Testis (tissue), 3 donors: Measurements from ENCODE around the gene HSDL1. TPM values are rescaled to one million over a fixed set of nuclear protein-coding genes. Genes with fewer than 3 reads are reported as not detected.

Experiments
- DNase-seq: peaks from one replicate; pipeline ENCODE4 v3.0.0-alpha.2; 2019
- H3K27ac ChIP-seq, 2 donors: fragments of 200-600 bp; sonication (generic); one replicate each; pipeline ENCODE4 v1.5.1; 2019
- H3K27me3 ChIP-seq: fragments of 200-600 bp; sonication (generic); one replicate; pipeline ENCODE4 v1.5.1; 2019
- H3K36me3 ChIP-seq: fragments of 200-600 bp; sonication (generic); one replicate; pipeline ENCODE4 v1.5.1; 2017; ENCODE audit warnings: low read depth; ENCODE audit errors: missing control alignments
- H3K4me1 ChIP-seq: fragments of 200-600 bp; sonication (generic); one replicate; pipeline ENCODE4 v1.5.1; 2019
- H3K4me3 ChIP-seq, 2 donors: fragments of 200-600 bp; sonication (generic); one replicate each; pipeline ENCODE4 v1.5.1; 2017 to 2019
- H3K9me3 ChIP-seq: fragments of 200-600 bp; sonication (generic); one replicate; pipeline ENCODE4 v1.5.1; 2017
- POLR2A ChIP-seq: fragments of 450-650 bp; IDR thresholded peaks from one replicate; pipeline ENCODE4 v1.6.1; 2017; ENCODE audit warnings: antibody characterized with exemption, mild to moderate bottlenecking, moderate library complexity
- WGBS, 2 donors: methylation state at CpG; one replicate each; pipeline ENCODE4 v1.1.5; 2018; 5-methylcytosine and 5-hydroxymethylcytosine counted together
- intact Hi-C: fragments of 100-400 bp; cut with DNase I; formaldehyde crosslinking; loops from one replicate; pipeline ENCODE4 v1.15.1; 2023; ENCODE audit warnings: low total_unique reads
- polyA plus RNA-seq: library from polyadenylated mRNA; stranded (reverse); fragments of 350-450 nt; fragmentation: Illumina TruSeq; extraction: RNeasy Lipid Tissue Mini Kit (QIAGEN cat#74804); gene quantifications from one replicate; pipeline ENCODE4 v1.2.3, GENCODE V29; 2014; ENCODE audit warnings: low read depth, low replicate concordance; ENCODE audit not compliant: insufficient read depth
- total RNA-seq, 2 donors: library from RNA; depleted of rRNA; stranded (reverse); fragments of >200 nt; gene quantifications; one replicate each; pipeline ENCODE4 v1.2.3, GENCODE V29; 2016
- TF ChIP-seq, protein P1 (sequence below), 3 experiments: fragments of 450-650 bp in 2 of 3; fragments of 200-600 bp in 1 of 3; sonication (generic) in 1 of 3; IDR thresholded peaks; one replicate each; pipeline ENCODE4 v1.5.1; 2016 to 2019; ENCODE audit warnings: antibody characterized with exemption in 3 of 3, mild to moderate bottlenecking in 2 of 3, moderate library complexity in 1 of 3

Gene HSDL1
- total and polyA plus RNA-seq, 3 donors from 2014 or later, result 29.0 to 37.9 (median 31.3) TPM

DNA sequence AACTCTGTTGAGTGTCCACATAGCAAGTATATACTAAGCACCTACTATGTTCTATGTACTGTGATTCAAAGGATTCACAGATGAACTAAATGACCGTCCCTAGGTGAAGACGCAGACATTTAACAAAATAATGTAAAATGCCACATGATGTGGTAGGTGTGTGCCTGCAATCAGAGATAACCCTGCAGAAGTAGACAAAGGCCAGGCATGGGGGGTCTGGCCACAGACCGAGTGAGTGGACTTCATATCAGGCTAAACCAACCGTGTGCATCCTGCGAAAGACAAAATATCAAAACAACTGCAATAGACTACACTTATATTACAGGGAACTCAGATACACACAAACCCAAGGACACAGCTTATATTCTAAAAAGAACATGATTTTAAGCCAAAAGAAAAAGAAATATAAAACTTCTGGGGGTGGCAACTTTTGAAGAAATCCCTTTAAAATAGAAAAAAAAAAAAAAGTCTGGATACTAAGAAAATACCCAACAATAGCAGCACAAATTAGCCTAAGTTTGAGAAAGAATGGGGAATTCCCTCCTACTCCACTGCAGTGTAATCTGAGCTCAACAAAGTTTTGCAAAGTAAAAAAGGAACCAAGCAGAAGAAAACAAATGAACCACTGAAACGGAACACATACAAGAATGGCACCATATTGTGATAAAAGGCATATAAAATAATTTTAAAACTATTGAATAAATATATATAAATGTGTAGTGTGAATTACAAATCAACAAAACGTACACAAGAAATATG, 12.3 kb downstream of the HSDL1 start:
- H3K9me3 ChIP-seq, result no peaks in the 10 kb centered on the region
- DNase-seq, result no peak
- 73% methylated on average over 7 of the region's 7 CpGs for WGBS, 2 donors
- no peak overlapping the region for H3K27ac ChIP-seq
- no peaks in the 10 kb centered on the region for H3K36me3 ChIP-seq
- intact Hi-C loops, result no loop called here
- no peak overlapping the region for H3K4me3 ChIP-seq
- TF ChIP-seq, protein P1, sequence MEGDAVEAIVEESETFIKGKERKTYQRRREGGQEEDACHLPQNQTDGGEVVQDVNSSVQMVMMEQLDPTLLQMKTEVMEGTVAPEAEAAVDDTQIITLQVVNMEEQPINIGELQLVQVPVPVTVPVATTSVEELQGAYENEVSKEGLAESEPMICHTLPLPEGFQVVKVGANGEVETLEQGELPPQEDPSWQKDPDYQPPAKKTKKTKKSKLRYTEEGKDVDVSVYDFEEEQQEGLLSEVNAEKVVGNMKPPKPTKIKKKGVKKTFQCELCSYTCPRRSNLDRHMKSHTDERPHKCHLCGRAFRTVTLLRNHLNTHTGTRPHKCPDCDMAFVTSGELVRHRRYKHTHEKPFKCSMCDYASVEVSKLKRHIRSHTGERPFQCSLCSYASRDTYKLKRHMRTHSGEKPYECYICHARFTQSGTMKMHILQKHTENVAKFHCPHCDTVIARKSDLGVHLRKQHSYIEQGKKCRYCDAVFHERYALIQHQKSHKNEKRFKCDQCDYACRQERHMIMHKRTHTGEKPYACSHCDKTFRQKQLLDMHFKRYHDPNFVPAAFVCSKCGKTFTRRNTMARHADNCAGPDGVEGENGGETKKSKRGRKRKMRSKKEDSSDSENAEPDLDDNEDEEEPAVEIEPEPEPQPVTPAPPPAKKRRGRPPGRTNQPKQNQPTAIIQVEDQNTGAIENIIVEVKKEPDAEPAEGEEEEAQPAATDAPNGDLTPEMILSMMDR (IDR thresholded peaks at IDR 0.05), result no peak
- no peak for TF ChIP-seq POLR2A
- H3K4me1 ChIP-seq, result no peaks in the 10 kb centered on the region
- no peaks in the 10 kb centered on the region for H3K27me3 ChIP-seq

DNA sequence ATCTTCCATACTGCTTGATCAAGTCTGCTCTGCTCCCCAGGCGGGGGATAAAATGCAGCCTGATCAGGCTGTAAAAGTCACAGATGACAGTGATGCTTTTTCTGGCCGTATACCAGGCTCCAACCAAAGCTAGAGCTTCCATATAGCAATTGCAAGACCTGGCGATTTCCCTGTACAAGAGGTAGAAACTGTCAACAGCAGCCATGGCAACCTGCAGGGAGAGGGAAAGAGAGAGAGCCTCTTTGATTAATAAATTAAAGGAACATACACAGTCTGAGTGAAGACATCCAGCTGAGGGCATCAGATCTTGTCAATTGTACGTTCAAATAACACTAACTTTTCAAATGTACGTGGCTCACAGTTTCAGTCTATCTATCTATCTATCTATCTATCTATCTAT, 13.9 kb downstream of the HSDL1 start:
- Histone ChIP-seq H3K4me1 (no peaks in the 10 kb centered on the region), H3K27me3 (no peaks in the 10 kb centered on the region), H3K36me3 (no peaks in the 10 kb centered on the region), H3K4me3 (no peak overlapping the region), H3K9me3 (no peaks in the 10 kb centered on the region), H3K27ac (no peak overlapping the region)
- no peak for TF ChIP-seq POLR2A
- TF ChIP-seq, protein P1 (IDR thresholded peaks at IDR 0.05), result no peak
- DNase-seq, result no peak
- intact Hi-C loops, result no loop called here
- WGBS, 2 donors, result 78 to 89% methylated on average over 5 of the region's 5 CpGs

DNA sequence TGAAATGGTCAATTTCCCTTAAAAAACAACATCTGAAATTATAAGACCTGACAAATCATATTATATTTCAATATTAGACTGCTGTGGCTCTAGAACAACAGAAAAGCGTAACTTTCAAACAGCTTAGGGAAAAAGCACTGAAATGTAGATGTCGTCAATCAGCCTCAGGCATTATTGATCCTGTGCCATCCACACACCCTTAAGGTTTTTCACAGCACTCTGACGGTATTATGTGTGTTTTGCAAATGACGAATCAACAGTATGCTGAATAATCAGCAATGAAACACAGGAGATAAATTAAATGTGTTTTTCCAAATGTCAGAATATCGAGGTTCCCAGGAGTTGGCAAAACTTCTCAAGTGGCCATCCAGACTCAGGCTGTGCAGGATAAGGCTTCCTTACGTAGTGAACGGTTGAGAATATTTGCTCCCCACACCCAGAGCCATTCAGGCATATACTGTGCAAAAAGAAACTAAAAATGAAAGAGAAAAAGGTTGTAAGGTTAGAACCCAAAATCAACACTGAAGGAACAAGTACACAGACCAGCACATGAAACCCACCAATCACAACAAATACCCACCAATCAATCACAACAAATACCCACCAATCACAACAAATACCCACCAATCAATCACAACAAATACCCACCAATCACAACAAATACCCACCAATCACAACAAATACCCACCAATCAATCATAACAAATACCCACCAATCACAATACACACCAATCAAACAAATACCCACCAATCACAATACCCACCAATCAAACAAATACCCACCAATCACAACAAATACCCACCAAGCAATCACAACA, 20.5 kb downstream of the HSDL1 start:
- WGBS, 2 donors, result 92 to 94% methylated on average over 7 of the region's 7 CpGs
- H3K36me3 ChIP-seq, result no peaks in the 10 kb centered on the region
- no peaks in the 10 kb centered on the region for H3K9me3 ChIP-seq
- H3K4me1 ChIP-seq, result no peaks in the 10 kb centered on the region
- TF ChIP-seq, protein P1 (IDR thresholded peaks at IDR 0.05), result no peak
- TF ChIP-seq POLR2A, result no peak
- intact Hi-C loops, result no loop called here
- no peak overlapping the region for H3K4me3 ChIP-seq
- H3K27ac ChIP-seq, result no peak overlapping the region
- H3K27me3 ChIP-seq, result no peaks in the 10 kb centered on the region
- no peak for DNase-seq

DNA sequence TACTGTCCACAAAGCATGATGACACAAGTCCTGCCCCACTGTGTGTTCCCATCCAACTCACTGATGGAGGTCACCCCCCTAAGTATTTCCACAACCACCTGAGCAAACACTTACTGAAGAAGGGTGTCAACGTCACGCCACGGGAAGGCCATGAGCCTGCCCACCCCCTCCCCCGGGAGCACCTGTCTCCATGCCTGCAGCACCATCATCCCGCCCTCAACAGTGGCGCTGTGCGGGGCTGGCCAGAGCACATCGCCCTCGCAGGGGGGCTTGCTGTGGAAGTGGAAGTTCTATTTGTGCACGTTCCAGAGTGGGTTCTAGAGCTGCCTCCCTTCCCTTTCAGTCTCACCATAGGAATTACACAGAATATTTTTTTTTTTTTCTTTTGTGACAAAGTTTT, 24.0 kb downstream of the HSDL1 start:
- no peak for DNase-seq
- Histone ChIP-seq H3K9me3 (no peaks in the 10 kb centered on the region), H3K4me3 (no peak overlapping the region), H3K27ac (no peak overlapping the region), H3K27me3 (no peaks in the 10 kb centered on the region), H3K36me3 (no peaks in the 10 kb centered on the region), H3K4me1 (peaks cover 4% of the 10 kb centered on the region)
- 90 to 95% methylated on average over 9 to 10 of the region's 10 CpGs for WGBS, 2 donors
- intact Hi-C loops, result no loop called here
- TF ChIP-seq, protein P1 (IDR thresholded peaks at IDR 0.05), result no peak
- TF ChIP-seq POLR2A, result no peak
